Dendritic cell treated with granulocyte-macrophage colony-stimulating factor and Interleukin-4, amounts not matched to agents 40 ng/mL and 50 ng/mL, for 4 days (primary cell): Measurements from ENCODE around the gene SF3B6.

Experiments
- H3K27ac Mint-ChIP-seq: one replicate; pipeline ENCODE4 v1.8.0; 2022; ENCODE audit warnings: mild to moderate bottlenecking, mixed read lengths
- H3K27me3 Mint-ChIP-seq: one replicate; pipeline ENCODE4 v1.8.0; 2022; ENCODE audit warnings: mild to moderate bottlenecking, mixed read lengths
- H3K36me3 Mint-ChIP-seq: one replicate; pipeline ENCODE4 v1.8.0; 2022; ENCODE audit warnings: low read depth, mixed read lengths
- H3K4me1 Mint-ChIP-seq: one replicate; pipeline ENCODE4 v1.8.0; 2022; ENCODE audit warnings: low read depth, mixed read lengths
- H3K4me3 Mint-ChIP-seq: one replicate; pipeline ENCODE4 v1.8.0; 2022; ENCODE audit warnings: mild to moderate bottlenecking, moderate library complexity, mixed read lengths
- H3K9me3 Mint-ChIP-seq: one replicate; pipeline ENCODE4 v1.8.0; 2022; ENCODE audit warnings: mixed read lengths
- intact Hi-C: fragments of 100-400 bp; cut with micrococcal nuclease; formaldehyde crosslinking; loops from one replicate; pipeline ENCODE4 v1.15.0; 2022

SF3B6 gene

DNA sequence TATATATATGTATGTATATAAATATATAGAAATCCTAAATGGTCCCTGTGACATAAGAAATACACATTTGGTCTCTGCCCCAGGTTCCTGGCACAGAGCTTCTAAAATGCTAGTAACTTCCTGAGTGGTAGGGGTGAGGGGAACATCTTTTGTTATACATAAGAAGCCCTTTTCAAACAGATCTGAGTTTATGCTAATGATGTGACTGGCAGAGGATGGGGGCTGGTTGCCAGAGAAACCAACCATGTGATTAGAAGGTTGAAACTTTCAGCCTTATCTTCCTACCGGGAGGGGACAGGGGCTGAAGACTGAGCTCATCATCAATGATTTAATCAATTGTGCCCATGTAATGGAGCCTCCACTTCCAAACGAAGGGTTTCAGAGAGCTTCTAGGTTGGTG is 49.9 kb downstream of the SF3B6 start:
- Mint-ChIP-seq H3K4me3 (no peak overlapping the region), H3K27ac (no peak overlapping the region), H3K36me3 (peaks cover 57% of the 10 kb centered on the region), H3K27me3 (no peaks in the 10 kb centered on the region), H3K9me3 (no peaks in the 10 kb centered on the region), H3K4me1 (no peaks in the 10 kb centered on the region)
- intact Hi-C loops, result no loop called here

DNA sequence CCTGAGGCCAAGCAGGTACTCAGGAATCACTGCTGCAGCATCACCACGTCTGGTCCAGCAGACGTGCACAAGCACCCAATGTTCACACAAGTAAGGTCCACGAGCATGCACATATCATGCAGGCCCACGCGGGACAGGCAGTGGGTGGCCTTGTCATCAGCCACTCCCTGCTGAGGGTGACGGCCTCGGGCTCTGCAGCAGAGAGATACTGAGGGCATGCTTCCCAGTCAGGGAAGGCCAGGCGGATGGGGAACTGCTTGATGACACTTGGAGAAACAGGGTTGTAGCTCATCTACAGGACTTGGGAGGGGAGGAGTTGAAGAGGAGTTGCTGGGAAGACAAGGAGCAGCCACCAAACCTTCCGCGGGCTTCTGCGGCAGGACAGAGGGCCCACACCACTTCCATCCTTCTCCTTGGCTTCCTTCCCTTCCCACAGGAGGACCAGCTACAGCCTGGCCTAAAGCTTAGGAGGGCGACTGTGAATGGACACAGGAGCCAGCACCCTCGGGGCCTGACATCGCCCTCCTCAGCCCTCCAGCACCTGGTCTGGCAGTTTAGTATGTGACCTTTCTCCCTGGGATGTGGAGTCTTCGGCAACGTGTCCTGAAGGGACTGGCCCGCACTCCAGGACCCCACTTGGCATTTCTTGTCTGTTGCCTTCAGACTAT is 51.0 kb downstream of the SF3B6 start:
- Mint-ChIP-seq H3K4me3 (no peak overlapping the region), H3K27ac (no peak overlapping the region), H3K36me3 (peaks cover 46% of the 10 kb centered on the region), H3K9me3 (no peaks in the 10 kb centered on the region), H3K4me1 (no peaks in the 10 kb centered on the region), H3K27me3 (no peaks in the 10 kb centered on the region)
- intact Hi-C loops, result no loop called here

DNA sequence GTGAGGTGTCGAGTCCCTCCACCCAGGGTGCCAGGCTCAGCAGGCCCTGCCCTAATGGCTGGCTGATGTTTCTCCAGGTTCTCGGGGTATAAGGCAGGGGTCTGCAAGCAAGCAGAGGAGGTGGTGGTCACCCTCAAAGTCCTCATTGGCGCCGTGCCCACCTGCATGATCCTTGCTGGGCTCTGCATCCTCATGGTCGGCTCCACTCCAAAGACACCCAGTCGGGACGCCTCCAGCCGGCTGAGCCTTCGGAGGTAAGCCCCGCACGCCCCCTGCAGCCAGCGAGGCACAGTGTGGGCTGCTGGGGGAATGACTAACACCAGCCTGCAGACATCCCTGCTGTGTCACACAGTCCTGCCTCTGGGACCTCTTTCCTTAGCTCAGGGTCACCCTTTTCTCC is 52.1 kb downstream of the SF3B6 start:
- intact Hi-C loops, result no loop called here
- H3K36me3 Mint-ChIP-seq, result peaks cover 35% of the 10 kb centered on the region
- no peak overlapping the region for H3K27ac Mint-ChIP-seq
- H3K9me3 Mint-ChIP-seq, result no peaks in the 10 kb centered on the region
- H3K27me3 Mint-ChIP-seq, result no peaks in the 10 kb centered on the region
- H3K4me3 Mint-ChIP-seq, result no peak overlapping the region
- H3K4me1 Mint-ChIP-seq, result no peaks in the 10 kb centered on the region

GRCh38 chr2:24022975-24023575 is 53.1 kb downstream of the SF3B6 start:
- Mint-ChIP-seq H3K4me1 (no peaks in the 10 kb centered on the region), H3K27ac (no peak overlapping the region)

GRCh38 chr2:24022324-24022974 is 53.7 kb downstream of the SF3B6 start:
- no peaks in the 10 kb centered on the region for H3K27me3 Mint-ChIP-seq
- no peaks in the 10 kb centered on the region for H3K9me3 Mint-ChIP-seq
- H3K4me1 Mint-ChIP-seq, result no peaks in the 10 kb centered on the region
- intact Hi-C loops, result no loop called here
- no peak overlapping the region for H3K27ac Mint-ChIP-seq
- H3K4me3 Mint-ChIP-seq, result no peak overlapping the region
- peaks cover 28% of the 10 kb centered on the region for H3K36me3 Mint-ChIP-seq

More at GRCh38 chr2:24022975-24023575, 53.1 kb downstream of the SF3B6 start:
- no peaks in the 10 kb centered on the region for H3K27me3 Mint-ChIP-seq
- peaks cover 28% of the 10 kb centered on the region for H3K36me3 Mint-ChIP-seq
- no peak overlapping the region for H3K4me3 Mint-ChIP-seq
- no peaks in the 10 kb centered on the region for H3K9me3 Mint-ChIP-seq
- intact Hi-C loops, result no loop called here

GRCh38 chr2:24021122-24021998 is 54.8 kb downstream of the SF3B6 start:
- peaks cover 28% of the 10 kb centered on the region for H3K36me3 Mint-ChIP-seq
- no peaks in the 10 kb centered on the region for H3K4me1 Mint-ChIP-seq
- H3K27ac Mint-ChIP-seq, result no peak overlapping the region
- intact Hi-C loops, result no loop called here
- no peaks in the 10 kb centered on the region for H3K27me3 Mint-ChIP-seq
- H3K4me3 Mint-ChIP-seq, result no peak overlapping the region
- no peaks in the 10 kb centered on the region for H3K9me3 Mint-ChIP-seq

DNA sequence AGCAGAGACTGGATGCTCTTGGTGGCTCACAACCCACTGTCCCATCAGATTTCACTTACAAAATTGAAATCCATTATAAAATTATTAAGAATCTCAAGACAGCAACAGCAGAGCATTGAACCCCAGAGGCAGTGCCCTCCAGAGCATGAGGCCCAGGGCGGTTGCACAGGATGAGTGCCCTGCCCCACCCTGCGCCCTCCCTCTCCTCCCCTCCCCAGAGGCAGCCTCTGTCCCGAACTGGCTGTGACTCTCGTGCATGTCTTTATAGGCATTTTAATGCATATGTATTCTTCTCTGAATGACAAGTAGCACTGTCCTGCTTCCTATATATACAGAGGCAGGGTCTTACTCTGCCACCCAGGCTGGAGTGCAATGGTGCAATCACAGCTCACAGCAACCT is 55.9 kb downstream of the SF3B6 start:
- H3K36me3 Mint-ChIP-seq, result peaks cover 28% of the 10 kb centered on the region
- no peak overlapping the region for H3K4me3 Mint-ChIP-seq
- H3K27ac Mint-ChIP-seq, result no peak overlapping the region
- no peaks in the 10 kb centered on the region for H3K27me3 Mint-ChIP-seq
- H3K4me1 Mint-ChIP-seq, result no peaks in the 10 kb centered on the region
- intact Hi-C loops, result no loop called here
- H3K9me3 Mint-ChIP-seq, result no peaks in the 10 kb centered on the region

GRCh38 chr2:24019729-24020128 is 56.4 kb downstream of the SF3B6 start:
- no peak overlapping the region for H3K4me3 Mint-ChIP-seq
- H3K27me3 Mint-ChIP-seq, result no peaks in the 10 kb centered on the region
- no peaks in the 10 kb centered on the region for H3K9me3 Mint-ChIP-seq
- peaks cover 23% of the 10 kb centered on the region for H3K36me3 Mint-ChIP-seq
- intact Hi-C loops, result no loop called here
- H3K27ac Mint-ChIP-seq, result no peak overlapping the region
- H3K4me1 Mint-ChIP-seq, result no peaks in the 10 kb centered on the region

DNA sequence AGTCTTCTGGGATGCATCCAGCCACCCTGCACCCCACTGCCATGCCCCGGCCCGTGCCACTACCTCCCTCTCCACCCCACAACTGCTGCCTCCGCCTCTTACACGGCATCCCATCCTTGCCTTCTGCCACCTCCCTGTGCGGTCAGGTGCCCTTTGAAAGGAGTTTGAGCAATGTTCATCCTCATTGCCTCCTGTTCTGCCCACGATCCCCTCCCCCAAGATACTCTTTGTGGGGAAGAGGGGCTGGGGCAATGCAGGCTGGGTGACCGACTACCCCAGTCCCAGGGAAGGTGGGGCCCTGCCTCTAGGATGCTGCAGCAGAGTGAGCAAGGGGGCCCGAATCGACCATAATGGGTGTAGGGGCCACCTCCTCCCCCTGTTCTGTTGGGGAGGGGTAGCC is 57.9 kb downstream of the SF3B6 start:
- H3K27ac Mint-ChIP-seq, result no peak overlapping the region

GRCh38 chr2:24017711-24018110 is 58.4 kb downstream of the SF3B6 start:
- intact Hi-C loops, result no loop called here
- Mint-ChIP-seq H3K27ac (no peak overlapping the region), H3K4me3 (no peak overlapping the region), H3K9me3 (no peaks in the 10 kb centered on the region), H3K36me3 (peaks cover 10% of the 10 kb centered on the region), H3K4me1 (peaks cover 5% of the 10 kb centered on the region), H3K27me3 (peaks cover 4% of the 10 kb centered on the region)

More for the DNA sequence above, 57.9 kb downstream of the SF3B6 start:
- H3K4me1 Mint-ChIP-seq, result peaks cover under 1% of the 10 kb centered on the region
- intact Hi-C loops, result no loop called here
- H3K36me3 Mint-ChIP-seq, result peaks cover 15% of the 10 kb centered on the region
- no peaks in the 10 kb centered on the region for H3K9me3 Mint-ChIP-seq
- H3K4me3 Mint-ChIP-seq, result no peak overlapping the region
- H3K27me3 Mint-ChIP-seq, result no peaks in the 10 kb centered on the region
